SH-SY5Y (cell line): ENCODE results near the gene ATP10A.

ENCODE experiments used
- GATA2 ChIP-seq: IDR thresholded peaks from 2 replicates; pipeline ENCODE4 v1.6.1; 2011; ENCODE audit warnings: mild to moderate bottlenecking, low read depth, low read length
- GATA3 ChIP-seq: IDR thresholded peaks from 2 replicates; pipeline ENCODE4 v1.6.1; 2011; ENCODE audit warnings: low read depth, mild to moderate bottlenecking, low read length, moderate library complexity

DNA sequence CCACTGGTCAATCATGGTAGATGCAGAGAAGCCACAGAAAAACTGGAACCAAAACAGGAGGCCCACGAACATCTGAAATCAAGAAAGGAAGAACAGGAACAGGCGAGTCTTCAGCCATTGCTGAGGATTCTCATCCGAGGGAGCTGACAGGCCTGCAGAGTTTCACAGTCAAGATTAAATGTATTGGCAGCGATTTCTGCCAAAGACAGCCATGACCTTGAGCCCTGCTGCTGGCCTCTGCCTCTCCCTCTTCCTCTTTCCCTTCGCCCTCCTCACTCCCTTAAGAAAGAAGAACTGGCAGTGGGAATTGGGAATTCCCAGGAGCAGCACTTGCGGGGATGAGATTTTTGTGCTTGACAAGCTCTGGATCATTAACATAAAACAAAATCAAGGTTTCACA, 179.7 kb downstream of the ATP10A start:
- TF ChIP-seq GATA2 (no peak), GATA3 (no peak)
